Activated T-helper 1 cell treated with anti-CD3 and anti-CD28 coated beads, Interleukin-12 subunit alpha, Interleukin-12 subunit beta, Interleukin-2, Interleukin-4 antibody, amounts not matched to agents 30 ng/mL and 10 ng/mL and 1 ng/mL, durations not matched to agents 14 hours and 24 hours and 36 hours (primary cell): Measurements from ENCODE around the gene GH1. TPM values are rescaled to one million over a fixed set of nuclear protein-coding genes. Genes with fewer than 3 reads are reported as not detected.
"Not testable (repeated sequence)": the region's sequence is repeated elsewhere in the genome, so short reads cannot be mapped to it uniquely, and the experiment has no call there.

Experiments used
- DNase-seq: peaks from one replicate; pipeline ENCODE4 v3.0.0; 2021; ENCODE audit warnings: low spot score
- H3K27ac Mint-ChIP-seq: one replicate; pipeline ENCODE4 v1.8.0; 2021; ENCODE audit warnings: mild to moderate bottlenecking, mixed read lengths
- H3K27me3 Mint-ChIP-seq: one replicate; pipeline ENCODE4 v1.8.0; 2022; ENCODE audit warnings: mild to moderate bottlenecking, moderate library complexity, mixed read lengths; ENCODE audit not compliant: insufficient read depth
- H3K36me3 Mint-ChIP-seq: one replicate; pipeline ENCODE4 v1.8.0; 2021; ENCODE audit warnings: low read depth, mixed read lengths
- H3K4me1 Mint-ChIP-seq: one replicate; pipeline ENCODE4 v1.8.0; 2021; ENCODE audit warnings: low read depth, mixed read lengths
- H3K4me3 Mint-ChIP-seq: one replicate; pipeline ENCODE4 v1.8.0; 2021; ENCODE audit warnings: mild to moderate bottlenecking, moderate library complexity, mixed read lengths
- H3K9me3 Mint-ChIP-seq: one replicate; pipeline ENCODE4 v1.8.0; 2021; ENCODE audit warnings: mixed read lengths
- intact Hi-C: fragments of 100-400 bp; cut with micrococcal nuclease; formaldehyde crosslinking; loops from one replicate; pipeline ENCODE4 v1.15.1; 2024
- total RNA-seq: library from RNA; stranded (reverse); gene quantifications from 2 replicates; pipeline ENCODE4 v1.2.3, GENCODE V29; 2022

GH1 gene
- total RNA-seq, 1 donor from 2014 or later, result not detected

DNA sequence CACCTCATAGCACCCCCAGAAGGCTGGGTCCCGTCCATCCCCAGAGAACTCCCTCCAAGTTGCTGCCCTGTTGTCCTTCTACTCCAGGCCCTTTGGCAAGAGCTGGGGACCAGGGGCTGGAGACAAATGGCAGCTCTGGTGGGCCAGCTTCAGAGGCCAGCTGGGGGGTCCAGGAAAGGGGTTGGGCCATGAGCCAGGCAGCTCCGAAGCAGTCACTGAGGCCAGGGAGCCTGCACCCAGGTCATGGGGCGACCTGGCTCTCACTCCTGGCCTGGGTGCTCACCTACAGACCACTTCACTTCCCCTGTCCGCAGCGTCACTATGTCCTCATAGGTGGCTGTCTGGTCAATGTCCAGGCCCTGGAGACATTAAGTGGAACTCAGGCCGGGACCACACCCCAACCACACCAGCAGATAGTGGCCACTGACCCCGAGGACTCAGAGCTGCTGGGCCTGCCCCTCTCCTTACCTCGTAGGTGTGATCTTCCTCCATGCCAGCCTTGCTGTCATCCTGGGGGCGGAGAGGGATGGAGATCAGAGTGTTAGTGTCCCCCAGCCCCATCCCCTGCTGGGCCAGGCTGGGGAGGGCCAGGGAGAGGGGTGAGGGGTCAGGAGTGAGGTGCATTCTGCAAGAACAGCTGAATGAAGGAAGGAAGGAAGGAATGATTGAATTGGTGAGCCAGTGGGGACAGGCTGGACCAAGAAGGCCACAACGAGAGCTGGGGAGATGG is 10.5 kb upstream of the GH1 start:
- Mint-ChIP-seq H3K4me1 (peaks cover 17% of the 10 kb centered on the region), H3K27ac (no peak overlapping the region), H3K27me3 (peaks cover 2% of the 10 kb centered on the region), H3K4me3 (peak overlapping the region; percentile 22), H3K9me3 (no peaks in the 10 kb centered on the region), H3K36me3 (peaks cover 9% of the 10 kb centered on the region)
- intact Hi-C loops, result no loop called here
- DNase-seq, result no peak

DNA sequence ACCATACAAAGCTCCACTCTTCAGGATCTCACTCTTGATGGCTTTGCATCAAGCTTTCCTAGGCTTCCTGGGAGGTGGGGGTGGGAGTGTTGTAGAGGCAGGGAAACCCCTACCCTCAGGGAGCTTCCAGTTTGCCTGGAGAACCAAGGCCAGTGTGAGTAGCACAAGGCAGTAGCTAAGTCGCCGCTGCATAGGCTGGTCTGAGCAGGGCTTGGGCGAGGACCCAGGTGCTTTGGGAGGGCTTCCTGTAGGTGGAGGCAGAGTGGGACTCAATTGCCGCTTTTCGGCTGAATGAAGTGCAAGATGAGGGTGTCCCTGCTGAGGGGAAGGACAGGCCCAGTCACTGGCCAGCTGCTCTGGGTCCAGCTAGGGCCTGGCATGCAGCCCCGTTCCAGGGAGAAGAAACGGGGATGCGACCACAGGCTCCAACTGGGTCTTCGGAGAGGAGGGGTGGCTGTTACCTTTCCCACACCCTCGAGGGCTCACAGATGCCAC is 9.6 kb upstream of the GH1 start:
- H3K4me3 Mint-ChIP-seq, result no peak overlapping the region
- no peaks in the 10 kb centered on the region for H3K9me3 Mint-ChIP-seq
- H3K4me1 Mint-ChIP-seq, result peaks cover 17% of the 10 kb centered on the region
- intact Hi-C loops, result no loop called here
- H3K27me3 Mint-ChIP-seq, result no peaks in the 10 kb centered on the region
- no peak for DNase-seq
- no peak overlapping the region for H3K27ac Mint-ChIP-seq
- peaks cover 9% of the 10 kb centered on the region for H3K36me3 Mint-ChIP-seq

GRCh38 chr17:63927464-63928171 is 9.0 kb upstream of the GH1 start:
- DNase-seq, result no peak
- peaks cover 17% of the 10 kb centered on the region for H3K4me1 Mint-ChIP-seq
- peaks cover 9% of the 10 kb centered on the region for H3K36me3 Mint-ChIP-seq
- H3K27me3 Mint-ChIP-seq, result no peaks in the 10 kb centered on the region
- no peaks in the 10 kb centered on the region for H3K9me3 Mint-ChIP-seq
- no peak overlapping the region for H3K27ac Mint-ChIP-seq
- intact Hi-C loops, result no loop called here
- H3K4me3 Mint-ChIP-seq, result no peak overlapping the region

- H3K36me3 Mint-ChIP-seq, result peaks cover 9% of the 10 kb centered on the region
- DNase-seq, result no peak
- H3K4me1 Mint-ChIP-seq, result peaks cover 7% of the 10 kb centered on the region
- intact Hi-C loops, result no loop called here
- H3K27ac Mint-ChIP-seq, result no peak overlapping the region
- peaks cover 2% of the 10 kb centered on the region for H3K27me3 Mint-ChIP-seq
- no peaks in the 10 kb centered on the region for H3K9me3 Mint-ChIP-seq
- H3K4me3 Mint-ChIP-seq, result no peak overlapping the region
Observed at GRCh38 chr17:63926164-63926563, 7.5 kb upstream of the GH1 start.

GRCh38 chr17:63925615-63926014 is 7.0 kb upstream of the GH1 start:
- intact Hi-C loops, result no loop called here
- H3K4me3 Mint-ChIP-seq, result no peak overlapping the region
- no peaks in the 10 kb centered on the region for H3K9me3 Mint-ChIP-seq
- DNase-seq, result no peak
- H3K4me1 Mint-ChIP-seq, result peaks cover 2% of the 10 kb centered on the region
- H3K27me3 Mint-ChIP-seq, result peaks cover 2% of the 10 kb centered on the region
- no peak overlapping the region for H3K27ac Mint-ChIP-seq
- peaks cover 7% of the 10 kb centered on the region for H3K36me3 Mint-ChIP-seq

DNA sequence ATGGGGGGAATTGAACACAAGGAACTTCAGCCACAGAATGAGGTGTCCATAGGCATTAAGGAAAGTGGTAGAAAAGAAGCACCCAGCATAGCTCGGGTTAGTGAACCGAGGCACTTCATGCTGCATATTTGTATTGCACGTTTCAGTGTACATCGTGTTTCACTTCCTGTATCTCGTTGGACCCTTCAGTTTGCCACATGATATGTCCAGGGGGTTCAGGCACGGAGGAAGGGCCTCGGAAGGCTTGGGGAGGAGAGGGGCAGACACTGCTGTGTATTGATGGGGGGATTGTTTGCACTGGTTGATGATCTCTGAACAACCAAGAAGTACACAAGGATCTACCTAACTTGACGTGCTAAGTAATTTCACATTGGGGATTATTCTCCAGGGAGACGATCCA is 3.8 kb upstream of the GH1 start:
- H3K27ac Mint-ChIP-seq, intact Hi-C loops, H3K4me3 Mint-ChIP-seq, H3K36me3 Mint-ChIP-seq, H3K4me1 Mint-ChIP-seq, DNase-seq, H3K9me3 Mint-ChIP-seq, H3K27me3 Mint-ChIP-seq: not testable (repeated sequence)

- H3K4me3 Mint-ChIP-seq, H3K27me3 Mint-ChIP-seq, intact Hi-C loops: not testable (repeated sequence)
Observed at GRCh38 chr17:63920779-63921178, 2.1 kb upstream of the GH1 start.

GRCh38 chr17:63920050-63920449 is 1.4 kb upstream of the GH1 start:
- H3K27me3 Mint-ChIP-seq, H3K27ac Mint-ChIP-seq, H3K4me3 Mint-ChIP-seq, H3K9me3 Mint-ChIP-seq, intact Hi-C loops, H3K36me3 Mint-ChIP-seq, DNase-seq, H3K4me1 Mint-ChIP-seq: not testable (repeated sequence)

More at GRCh38 chr17:63920779-63921178, 2.1 kb upstream of the GH1 start:
- not testable (repeated sequence) for DNase-seq, H3K27ac Mint-ChIP-seq, H3K9me3 Mint-ChIP-seq, H3K4me1 Mint-ChIP-seq, H3K36me3 Mint-ChIP-seq

DNA sequence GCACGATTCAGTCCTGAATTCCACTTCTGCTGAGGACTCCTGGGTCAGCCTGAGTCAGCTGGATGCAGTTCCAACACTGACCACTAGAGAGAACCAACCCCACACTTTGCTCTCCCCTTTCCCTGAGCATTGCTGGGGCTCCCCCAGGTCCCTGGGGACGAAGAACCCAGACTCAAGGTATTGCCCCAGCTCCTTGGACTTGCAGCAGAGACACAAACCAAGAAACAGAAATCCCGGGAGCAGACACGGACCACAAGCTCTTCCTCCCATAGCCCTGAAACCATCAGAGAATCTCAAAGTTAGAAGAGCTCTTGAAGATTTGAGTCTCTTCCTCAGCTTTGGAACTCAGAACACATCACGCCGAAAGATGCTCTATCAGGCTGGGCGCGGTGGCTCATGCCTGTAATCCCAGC is 678 bp upstream of the GH1 start:
- intact Hi-C loops, result loop anchor here (1.0 to 5.0 kb wide), 5 partner anchors 27 to 363 kb away; no protein-coding TSS in a partner anchor
- DNase-seq, result peak; percentile 65
- peaks cover 7% of the 10 kb centered on the region for H3K4me1 Mint-ChIP-seq
- no peaks in the 10 kb centered on the region for H3K9me3 Mint-ChIP-seq
- H3K27ac Mint-ChIP-seq, result no peak overlapping the region
- peaks cover 8% of the 10 kb centered on the region for H3K27me3 Mint-ChIP-seq
- no peaks in the 10 kb centered on the region for H3K36me3 Mint-ChIP-seq
- H3K4me3 Mint-ChIP-seq, result no peak overlapping the region

DNA sequence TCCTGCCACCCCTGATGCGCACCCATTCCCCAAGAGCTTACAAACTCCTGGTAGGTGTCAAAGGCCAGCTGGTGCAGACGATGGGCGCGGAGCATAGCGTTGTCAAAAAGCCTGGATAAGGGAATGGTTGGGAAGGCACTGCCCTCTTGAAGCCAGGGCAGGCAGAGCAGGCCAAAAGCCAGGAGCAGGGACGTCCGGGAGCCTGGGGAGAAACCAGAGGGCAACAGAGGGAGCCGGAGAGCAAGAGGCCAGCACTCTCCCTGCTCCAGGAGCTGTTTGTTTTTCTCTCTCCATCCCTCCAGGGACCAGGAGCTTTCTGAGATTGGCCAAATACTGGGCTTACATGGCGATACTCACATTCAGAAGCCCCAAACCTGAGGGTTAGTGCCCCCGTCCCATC is 334 bp downstream of the GH1 start:
- DNase-seq, result no peak
- no peak overlapping the region for H3K4me3 Mint-ChIP-seq
- intact Hi-C loops, result loop anchor here (5.0 kb wide), 1 partner anchor 364 kb away; no protein-coding TSS in a partner anchor
- peaks cover 7% of the 10 kb centered on the region for H3K4me1 Mint-ChIP-seq
- no peaks in the 10 kb centered on the region for H3K36me3 Mint-ChIP-seq
- no peak overlapping the region for H3K27ac Mint-ChIP-seq
- H3K9me3 Mint-ChIP-seq, result no peaks in the 10 kb centered on the region
- peaks cover 8% of the 10 kb centered on the region for H3K27me3 Mint-ChIP-seq

GRCh38 chr17:63917646-63918045 is 993 bp downstream of the GH1 start:
- no peak overlapping the region for H3K4me3 Mint-ChIP-seq
- no peaks in the 10 kb centered on the region for H3K9me3 Mint-ChIP-seq
- H3K36me3 Mint-ChIP-seq, result no peaks in the 10 kb centered on the region
- peaks cover 8% of the 10 kb centered on the region for H3K27me3 Mint-ChIP-seq
- DNase-seq, result no peak
- intact Hi-C loops, result loop anchor here (5.0 kb wide), 1 partner anchor 365 kb away; no protein-coding TSS in a partner anchor
- peaks cover 7% of the 10 kb centered on the region for H3K4me1 Mint-ChIP-seq
- H3K27ac Mint-ChIP-seq, result no peak overlapping the region

- not testable (repeated sequence) for H3K4me3 Mint-ChIP-seq, H3K27ac Mint-ChIP-seq, H3K36me3 Mint-ChIP-seq, H3K9me3 Mint-ChIP-seq, H3K4me1 Mint-ChIP-seq, H3K27me3 Mint-ChIP-seq, DNase-seq
- intact Hi-C loops, result loop anchor here (5.0 kb wide), 1 partner anchor 365 kb away; no protein-coding TSS in a partner anchor
Observed at GRCh38 chr17:63917206-63917605, 1.4 kb downstream of the GH1 start.

DNA sequence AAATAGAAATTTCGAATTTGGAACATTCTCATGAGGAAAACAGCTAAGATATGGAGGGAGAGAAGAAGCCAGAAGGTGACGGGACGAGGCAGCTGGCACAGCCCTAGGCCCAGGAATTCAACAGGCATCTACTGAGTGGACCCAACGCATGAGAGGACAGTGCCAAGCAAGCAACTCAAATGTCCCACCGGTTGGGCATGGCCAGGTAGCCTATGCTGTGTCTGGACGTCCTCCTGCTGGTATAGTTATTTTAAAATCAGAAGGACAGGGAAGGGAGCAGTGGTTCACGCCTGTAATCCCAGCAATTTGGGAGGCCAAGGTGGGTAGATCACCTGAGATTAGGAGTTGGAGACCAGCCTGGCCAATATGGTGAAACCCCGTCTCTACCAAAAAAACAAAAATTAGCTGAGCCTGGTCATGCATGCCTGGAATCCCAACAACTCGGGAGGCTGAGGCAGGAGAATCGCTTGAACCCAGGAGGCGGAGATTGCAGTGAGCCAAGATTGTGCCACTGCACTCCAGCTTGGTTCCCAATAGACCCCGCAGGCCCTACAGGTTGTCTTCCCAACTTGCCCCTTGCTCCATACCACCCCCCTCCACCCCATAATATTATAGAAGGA is 2.0 kb downstream of the GH1 start:
- Mint-ChIP-seq H3K27me3 (peaks cover 6% of the 10 kb centered on the region), H3K9me3 (no peaks in the 10 kb centered on the region), H3K4me1 (peaks cover 7% of the 10 kb centered on the region), H3K4me3 (no peak overlapping the region), H3K36me3 (no peaks in the 10 kb centered on the region), H3K27ac (no peak overlapping the region)
- intact Hi-C loops, result loop anchor here (5.0 kb wide), 1 partner anchor 366 kb away; no protein-coding TSS in a partner anchor
- DNase-seq, result no peak
